GM12878 (cell line): ENCODE results near the gene KARS1.

ENCODE experiments used
- CTCF ChIP-seq, 3 experiments: IDR thresholded peaks in 2 of 3; conservative IDR thresholded peaks in 1 of 3; 2 replicates each; pipeline ENCODE4 v1.5.1; 2011; ENCODE audit warnings: low read depth in 3 of 3, low read length in 3 of 3, mild to moderate bottlenecking in 3 of 3, control low read depth in 2 of 3, moderate library complexity in 2 of 3, inconsistent platforms in 1 of 3, mixed read lengths in 1 of 3; ENCODE audit not compliant: control insufficient read depth in 2 of 3, insufficient read depth in 1 of 3; ENCODE audit errors: extremely low read depth in 1 of 3
- PBX3 ChIP-seq: IDR thresholded peaks from 2 replicates; pipeline ENCODE4 v1.6.1; 2011; ENCODE audit warnings: mild to moderate bottlenecking, low read depth, low read length, moderate library complexity; ENCODE audit not compliant: insufficient replicate concordance
- PML ChIP-seq: IDR thresholded peaks from 2 replicates; pipeline ENCODE4 v1.6.1; 2012; ENCODE audit warnings: low read length, inconsistent platforms
- SPI1 ChIP-seq: IDR thresholded peaks from 2 replicates; pipeline ENCODE4 v1.6.1; 2011; ENCODE audit warnings: low read depth, mild to moderate bottlenecking, low read length, moderate library complexity, borderline replicate concordance; ENCODE audit not compliant: insufficient read depth
- TCF3 ChIP-seq: IDR thresholded peaks from 2 replicates; pipeline ENCODE4 v1.6.1; 2012; ENCODE audit warnings: low read depth, mild to moderate bottlenecking, low read length, borderline replicate concordance; ENCODE audit not compliant: insufficient read depth

GRCh38 chr16:75589306-75589705 is 58.2 kb downstream of the KARS1 start:
- no peak for TF ChIP-seq TCF3
- no peak for TF ChIP-seq SPI1
- no peak for TF ChIP-seq PBX3
- TF ChIP-seq PML = no peak
- no peak for TF ChIP-seq CTCF (IDR thresholded peaks at IDR 0.05 in 2 of 3, conservative IDR thresholded peaks at IDR 0.05 in 1 of 3; ENCODE audit: control insufficient read depth in 2 of 3, extremely low read depth in 1 of 3, insufficient read depth in 1 of 3, low read depth in 3 of 3, low read length in 3 of 3)
